GM21737 (cell line): ENCODE results near the gene CHGA.

Experiments used
- ATAC-seq: cut with Tn5 transposase; IDR thresholded peaks from one replicate; pipeline ENCODE4 v1.9.1; 2021; ENCODE audit warnings: mild to moderate bottlenecking, moderate library complexity; ENCODE audit not compliant: unreplicated experiment

CHGA gene

DNA sequence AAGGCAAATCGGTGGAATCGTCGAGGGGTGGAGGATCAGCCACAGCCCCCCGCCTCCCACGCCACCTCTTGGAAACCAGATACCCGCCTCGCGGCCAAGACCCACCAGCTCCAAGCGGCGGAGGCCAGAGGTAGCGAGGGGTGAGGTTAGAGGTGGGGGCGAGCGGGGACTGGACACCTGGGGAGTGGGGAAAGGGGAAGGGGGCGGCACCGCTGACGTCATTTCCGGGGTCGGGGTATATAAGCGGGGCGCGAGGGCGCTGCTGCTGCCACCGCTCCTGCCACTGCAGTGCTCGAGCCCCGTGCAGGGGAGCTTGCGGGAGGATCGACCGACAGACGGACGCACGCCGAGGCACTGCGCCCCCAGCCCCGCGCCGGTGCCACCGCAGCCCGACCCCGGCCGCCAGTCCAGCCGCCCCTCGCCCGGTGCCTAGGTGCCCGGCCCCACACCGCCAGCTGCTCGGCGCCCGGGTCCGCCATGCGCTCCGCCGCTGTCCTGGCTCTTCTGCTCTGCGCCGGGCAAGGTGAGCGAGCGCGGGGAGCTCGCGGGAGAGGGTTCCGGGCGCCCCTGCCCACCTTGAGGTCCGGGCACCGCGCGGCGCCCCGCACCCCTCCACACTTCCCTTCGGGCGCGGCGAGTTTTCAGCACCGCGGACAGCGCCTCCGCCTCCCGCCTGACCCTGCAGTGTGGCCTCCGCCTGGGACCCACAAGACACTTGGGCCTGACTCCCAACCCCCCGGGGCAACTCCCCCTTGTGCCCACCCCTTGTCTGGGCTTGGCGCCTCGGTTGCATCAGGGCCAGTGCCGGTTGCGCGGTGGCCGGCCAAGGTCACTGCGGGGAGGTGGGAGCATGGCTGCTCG lies at the start of gene CHGA:
Gene CHGA (plus strand): TSS at position 268 of the 861 bp plus-strand sequence. CDS start 210 bp downstream, at position 478.
- no peak for ATAC-seq

- ATAC-seq = no peak
Measured at GRCh38 chr14:92874962-92875661, 47.8 kb upstream of the CHGA start.

GRCh38 chr14:92877757-92878431 lies 45.1 kb upstream of the CHGA start:
- no peak for ATAC-seq

GRCh38 chr14:92880351-92880750 lies 42.6 kb upstream of the CHGA start:
- ATAC-seq = no peak

DNA sequence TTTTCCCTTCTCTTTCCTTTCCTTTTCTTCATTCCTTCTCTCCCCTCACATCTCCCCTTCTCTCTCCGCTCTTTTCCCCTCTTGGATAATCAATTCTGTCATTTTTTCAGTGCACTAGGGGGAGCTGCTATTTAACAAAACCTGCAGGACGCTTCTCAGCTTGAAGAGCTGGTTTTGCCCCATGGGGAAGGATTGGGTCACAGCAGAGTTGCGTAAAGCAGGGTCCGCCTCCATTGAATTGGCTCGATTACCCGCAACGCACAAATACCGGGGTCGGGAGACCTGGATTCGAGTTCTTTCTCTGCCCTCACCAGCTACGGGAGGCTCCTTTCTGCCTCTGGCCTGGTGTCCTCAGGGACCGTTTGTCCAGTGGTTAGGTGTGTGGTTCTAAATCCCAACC lies 42.1 kb upstream of the CHGA start:
- ATAC-seq = no peak

- ATAC-seq = no peak
Measured at GRCh38 chr14:92883066-92883465, 39.9 kb upstream of the CHGA start.

DNA sequence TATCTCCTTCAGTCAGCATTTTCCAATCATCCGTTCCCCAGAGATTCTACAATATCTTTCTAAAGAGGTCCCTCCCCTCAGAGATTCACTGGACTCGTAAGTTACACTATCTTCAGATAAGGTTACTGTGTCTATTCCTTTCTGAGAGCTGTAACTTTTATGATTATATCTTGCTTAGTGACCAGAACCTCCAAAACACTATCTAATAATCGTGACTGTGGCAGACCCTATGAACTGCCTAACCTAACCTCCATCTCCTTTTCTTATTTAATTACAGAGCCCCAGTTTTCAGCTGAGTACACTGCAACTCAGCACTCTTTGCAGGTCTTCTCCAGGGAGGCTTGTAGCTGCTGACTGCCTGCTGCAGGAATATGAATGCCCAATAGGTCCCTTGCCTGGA lies 38.5 kb upstream of the CHGA start:
- ATAC-seq = no peak

- no peak for ATAC-seq
Measured at GRCh38 chr14:92885279-92886061, 37.5 kb upstream of the CHGA start.

- ATAC-seq = no peak
Measured at GRCh38 chr14:92886337-92886736, 36.6 kb upstream of the CHGA start.

GRCh38 chr14:92887157-92887556 lies 35.8 kb upstream of the CHGA start:
- no peak for ATAC-seq

DNA sequence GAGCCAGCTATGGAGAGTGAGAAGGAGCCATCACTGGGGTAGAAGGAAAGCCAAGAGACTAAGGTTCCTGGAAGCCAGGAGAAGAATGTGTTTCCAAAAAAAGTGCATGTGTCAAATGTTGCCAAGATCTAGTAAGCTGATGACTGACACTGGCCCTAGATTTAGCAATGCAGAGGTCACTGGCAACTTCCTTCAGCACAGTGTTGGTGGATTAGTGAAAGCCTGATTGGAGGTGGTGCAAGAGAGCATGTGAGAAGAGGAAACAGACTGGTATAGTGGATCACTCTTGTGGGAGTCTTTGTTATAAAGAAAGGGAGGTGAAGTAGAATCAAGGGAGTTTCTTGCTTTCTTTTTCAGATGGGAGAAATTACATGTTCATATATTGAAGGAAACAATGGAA lies 34.1 kb upstream of the CHGA start:
- ATAC-seq = no peak

- ATAC-seq = no peak
Measured at GRCh38 chr14:92890830-92891588, 31.9 kb upstream of the CHGA start.

DNA sequence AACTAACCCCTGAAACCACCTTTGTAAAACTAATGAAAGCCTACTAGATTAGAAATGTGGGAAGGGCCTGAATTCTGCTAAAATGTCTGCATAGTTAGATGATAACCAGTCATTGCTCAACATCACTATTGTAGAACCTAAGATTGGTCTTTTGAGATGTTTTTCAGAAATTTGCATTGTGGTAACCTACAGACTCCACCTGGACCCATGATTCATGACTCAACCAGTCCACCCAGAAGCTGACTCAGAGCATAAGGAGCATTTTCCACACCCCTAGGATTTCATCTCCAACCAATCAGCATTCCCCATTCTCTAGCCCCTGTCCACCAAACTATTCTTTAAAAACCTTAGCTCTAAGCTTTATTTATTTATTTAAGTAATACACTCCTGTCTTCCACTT lies 30.4 kb upstream of the CHGA start:
- no peak for ATAC-seq

- no peak for ATAC-seq
Measured at GRCh38 chr14:92895352-92895878, 27.5 kb upstream of the CHGA start.

DNA sequence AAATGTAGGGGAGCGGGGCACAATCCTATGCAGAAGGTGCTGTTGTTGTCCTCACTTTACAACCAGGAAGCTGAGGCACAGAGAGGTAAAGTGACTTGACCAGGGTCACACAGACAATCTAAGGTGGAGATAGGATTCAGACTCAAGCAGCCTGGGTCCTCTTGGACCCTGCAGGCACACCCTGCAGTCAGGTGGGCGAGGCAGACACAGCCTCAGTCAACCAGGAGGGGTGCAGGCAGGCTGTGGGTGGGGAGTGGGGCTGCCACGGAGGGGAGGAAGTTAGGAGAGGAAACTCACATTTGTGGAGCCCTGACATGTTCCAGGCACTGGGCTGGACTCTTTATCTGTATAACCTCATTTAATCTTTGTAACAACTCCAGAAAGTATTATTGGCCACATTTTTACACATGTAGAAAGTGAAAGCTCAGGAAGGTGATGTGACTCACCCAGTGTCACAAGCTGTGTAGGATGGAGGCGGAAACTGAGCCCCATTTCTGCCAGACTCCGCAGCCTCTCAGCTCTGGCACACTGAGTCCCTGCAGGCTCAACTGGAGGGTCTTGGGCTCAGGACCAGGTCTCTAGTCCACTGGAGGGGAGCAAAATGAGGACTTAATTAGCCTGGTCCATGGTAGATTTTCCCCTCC lies 24.9 kb upstream of the CHGA start:
- ATAC-seq = no peak

DNA sequence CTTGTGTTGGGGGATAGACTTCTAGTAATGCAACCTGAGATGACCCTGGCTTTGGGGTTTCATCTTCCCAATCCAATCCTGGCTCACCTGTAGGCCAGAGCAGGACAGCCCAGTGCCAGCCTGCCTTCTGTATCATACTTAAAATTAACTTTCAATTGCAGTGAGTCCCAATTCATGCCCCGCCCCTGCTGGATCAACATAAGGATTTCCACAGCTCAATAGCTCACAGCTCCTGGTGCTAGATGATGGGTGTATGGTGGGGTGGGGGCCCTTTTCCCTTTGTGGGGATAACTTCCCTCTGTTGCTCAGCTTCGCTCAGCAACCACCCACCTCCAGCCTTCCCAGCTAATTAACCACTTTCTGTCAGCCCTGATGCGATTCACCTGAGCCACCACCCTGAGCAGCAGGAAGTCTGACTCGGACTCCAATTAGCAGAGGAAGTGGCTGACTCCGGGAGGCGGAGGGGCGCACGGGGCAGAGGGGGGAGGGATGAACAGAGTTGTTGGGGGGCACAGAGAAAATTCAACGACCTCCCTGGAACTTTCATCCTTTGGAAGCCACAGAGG lies 24.3 kb upstream of the CHGA start:
- ATAC-seq = no peak

DNA sequence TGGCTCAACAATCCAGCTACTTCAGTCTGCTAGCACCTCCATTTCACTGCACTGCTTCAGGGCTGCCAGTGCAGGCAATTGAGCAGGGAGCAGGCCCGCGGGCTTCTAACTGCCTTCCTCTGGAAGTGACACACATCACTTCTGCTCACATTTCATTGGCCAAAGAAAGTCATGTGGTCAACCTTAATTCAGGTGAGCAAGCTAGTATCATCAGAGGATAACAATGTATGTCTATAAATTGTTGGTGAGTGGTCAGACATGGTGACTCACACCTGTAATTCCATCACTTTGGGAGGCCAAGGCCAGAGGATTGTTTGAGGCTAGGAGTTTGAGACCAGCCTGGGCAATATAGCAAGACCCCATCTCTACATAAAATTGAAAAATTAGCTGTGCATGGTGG lies 22.3 kb upstream of the CHGA start:
- ATAC-seq = no peak

DNA sequence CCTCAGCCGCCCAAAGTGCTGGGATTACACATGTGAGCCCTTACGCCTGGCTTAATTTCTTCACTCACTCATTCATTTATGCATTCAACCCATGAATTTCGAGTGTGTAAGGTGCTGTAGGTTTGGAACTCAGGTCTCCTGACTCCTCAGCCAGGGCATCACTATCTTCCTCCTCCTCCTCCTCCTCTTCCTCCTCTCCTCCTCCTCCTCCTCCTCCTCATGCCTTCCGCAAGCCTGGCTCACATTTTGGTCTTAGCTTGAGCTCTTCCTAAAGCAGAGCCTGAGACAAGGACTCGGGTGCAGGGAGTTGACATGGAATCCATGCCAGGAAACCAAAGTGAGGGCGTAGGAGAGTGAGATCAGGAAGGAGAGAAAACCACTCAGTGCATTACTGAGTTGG lies 20.8 kb upstream of the CHGA start:
- ATAC-seq = no peak

- ATAC-seq = no peak
Measured at GRCh38 chr14:92902726-92903125, 20.2 kb upstream of the CHGA start.
